Myocyte (in vitro differentiated cells): Measurements from ENCODE around the gene CNGB1. TPM values are rescaled to one million over a fixed set of nuclear protein-coding genes. Genes with fewer than 3 reads are reported as not detected.
"Not testable (repeated sequence)": the region's sequence is repeated elsewhere in the genome, so short reads cannot be mapped to it uniquely, and the experiment has no call there.

Source experiments
- DNase-seq: peaks from one replicate; pipeline ENCODE4 v3.0.0-alpha.2; 2012; ENCODE audit warnings: low read depth
- total RNA-seq: library from RNA; depleted of rRNA; stranded (reverse); fragments of >200 nt; gene quantifications from 2 replicates; pipeline ENCODE4 v1.2.3, GENCODE V29; 2014

CNGB1 gene
- total RNA-seq, 1 donor from 2014 or later = not detected

DNA sequence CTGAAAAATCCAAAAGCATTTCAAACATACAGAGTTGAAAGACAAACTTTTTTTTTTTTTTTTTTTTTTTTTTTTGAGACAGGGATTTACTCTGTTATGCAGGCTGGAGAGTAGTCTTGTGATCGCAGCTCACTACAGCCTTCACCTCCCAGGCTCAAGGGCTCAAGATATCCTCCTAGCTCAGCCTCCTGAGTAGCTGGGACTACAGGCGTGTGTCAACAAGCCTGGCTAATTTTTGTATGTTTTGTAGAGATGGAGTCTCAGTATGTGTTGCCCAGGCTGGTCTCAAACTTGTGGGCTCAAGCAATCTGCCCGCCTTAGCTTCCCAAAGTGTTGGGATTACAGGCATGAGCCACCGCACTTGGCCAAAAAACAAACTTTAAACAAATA is 104.4 kb downstream of the CNGB1 start:
- DNase-seq = no peak

DNA sequence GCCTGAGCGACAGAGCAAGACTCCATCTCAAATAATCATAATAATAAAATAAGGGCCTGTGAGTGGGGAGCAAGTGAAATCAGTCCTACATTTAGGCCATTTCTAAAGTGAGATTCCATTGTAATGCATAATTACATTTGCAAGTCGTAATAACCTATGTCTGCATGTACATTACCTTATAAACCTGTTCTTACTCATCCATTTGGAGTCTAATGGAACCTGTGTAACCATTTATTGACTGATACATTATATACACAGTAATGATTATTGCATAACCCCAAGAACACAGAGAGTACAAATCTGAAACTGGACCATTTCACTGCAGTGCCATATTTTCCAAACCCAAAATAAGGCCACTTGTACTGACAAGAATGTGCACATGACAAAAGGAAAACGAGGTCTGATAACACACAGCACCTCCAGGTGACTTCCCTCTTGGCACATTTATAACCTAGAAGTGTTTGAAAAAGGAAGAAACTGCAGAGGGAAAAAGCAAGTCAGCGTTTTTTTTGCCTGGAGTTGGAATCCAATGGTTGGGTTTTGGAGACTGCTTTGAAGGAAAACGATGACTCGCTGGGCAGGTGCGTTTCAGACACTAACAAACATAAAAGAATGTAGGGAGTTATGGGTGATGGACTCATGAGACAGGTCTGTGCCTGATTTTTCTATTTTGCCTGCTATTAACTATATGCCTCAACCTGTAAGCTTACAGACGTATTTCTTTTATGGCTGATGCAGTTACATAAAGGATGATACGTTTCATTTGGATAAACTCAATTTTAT is 105.0 kb downstream of the CNGB1 start:
- no peak for DNase-seq

DNA sequence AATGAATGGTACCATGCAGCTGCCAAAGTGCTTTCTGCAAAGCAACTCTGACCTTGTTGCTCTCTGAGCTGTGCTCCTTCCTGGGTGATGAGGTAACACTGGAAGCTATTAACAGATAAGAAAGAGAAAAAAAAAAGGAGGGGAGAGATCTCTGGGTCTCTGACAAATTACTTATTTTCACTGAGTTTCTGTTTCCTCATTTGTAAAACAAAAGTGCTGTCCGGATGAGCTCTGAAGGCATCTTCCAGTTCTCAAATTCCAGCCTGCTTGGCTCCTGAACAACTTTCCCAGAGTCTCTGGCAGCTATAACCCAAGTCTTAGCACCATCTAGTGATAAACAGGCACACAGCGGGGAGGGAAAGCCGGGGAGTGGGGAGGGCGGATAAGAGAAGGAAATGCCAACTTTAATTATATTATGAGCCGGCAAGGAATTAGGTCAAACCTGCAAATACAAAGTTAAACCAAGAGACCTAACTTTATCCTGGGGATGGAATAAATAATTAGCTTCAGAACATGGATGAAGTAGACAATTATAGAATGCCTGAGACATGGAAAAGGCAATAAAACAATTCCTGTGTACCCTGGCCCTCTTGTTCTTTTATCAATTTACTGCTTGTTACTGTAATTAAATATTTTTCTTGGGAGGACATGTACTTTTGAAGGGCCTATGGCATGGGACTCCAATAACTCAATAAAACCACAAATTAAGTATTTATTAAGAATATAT is 107.3 kb downstream of the CNGB1 start:
- DNase-seq = peak; percentile 88

DNA sequence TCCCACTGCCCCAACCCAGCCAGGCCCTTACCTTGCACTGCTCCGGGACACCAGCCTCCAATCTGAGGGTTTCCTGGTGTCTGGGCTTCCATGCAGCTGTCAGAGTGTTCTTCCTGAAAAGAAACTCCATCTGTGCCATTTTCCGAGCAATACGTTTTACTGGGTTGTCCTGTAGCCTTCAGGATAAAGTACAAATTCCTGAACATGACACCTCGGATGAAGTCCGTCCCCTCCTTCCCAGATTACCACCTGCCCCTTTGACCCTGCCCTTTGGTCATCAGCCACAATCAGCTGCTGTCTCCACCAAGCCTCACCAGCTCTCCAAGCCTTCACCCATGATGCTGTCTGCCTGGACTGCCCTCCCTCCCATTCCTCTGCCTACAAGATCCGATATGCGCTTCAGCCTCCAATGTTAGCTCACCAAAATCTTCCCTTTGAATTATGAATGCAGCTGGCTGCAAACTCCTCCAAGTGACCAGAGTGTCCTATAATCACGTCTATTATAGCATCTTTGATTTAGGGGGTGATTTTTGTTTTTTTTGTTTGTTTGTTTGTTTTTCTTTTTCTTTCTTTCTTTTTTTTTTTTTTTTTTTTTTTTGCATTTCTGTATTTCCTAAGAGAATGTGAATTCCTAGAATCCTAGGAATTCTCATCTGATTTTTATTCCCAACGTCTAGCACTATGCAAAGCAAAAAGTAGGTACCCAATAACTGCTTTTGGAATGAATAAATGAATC is 108.1 kb downstream of the CNGB1 start:
- DNase-seq = peak; percentile 94

DNA sequence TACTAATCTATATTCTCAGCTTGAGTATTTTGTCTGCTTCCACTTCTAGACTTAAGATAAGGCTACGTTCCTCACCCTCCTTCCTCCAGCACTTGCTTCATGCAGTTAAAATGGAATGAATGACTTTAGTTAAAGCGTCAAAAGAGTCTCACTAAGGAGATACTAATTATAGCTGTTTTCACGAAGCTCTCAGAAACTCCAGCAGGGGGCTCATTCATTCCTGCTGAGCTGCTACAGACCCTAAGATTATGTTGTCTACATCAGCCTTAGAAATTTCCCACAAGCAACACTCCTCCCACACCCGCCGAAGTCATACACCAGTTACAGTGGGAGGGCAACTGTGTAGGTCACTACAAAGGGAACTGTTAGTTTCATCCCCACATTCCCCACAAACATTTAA is 111.6 kb downstream of the CNGB1 start:
- DNase-seq = peak; percentile 42

DNA sequence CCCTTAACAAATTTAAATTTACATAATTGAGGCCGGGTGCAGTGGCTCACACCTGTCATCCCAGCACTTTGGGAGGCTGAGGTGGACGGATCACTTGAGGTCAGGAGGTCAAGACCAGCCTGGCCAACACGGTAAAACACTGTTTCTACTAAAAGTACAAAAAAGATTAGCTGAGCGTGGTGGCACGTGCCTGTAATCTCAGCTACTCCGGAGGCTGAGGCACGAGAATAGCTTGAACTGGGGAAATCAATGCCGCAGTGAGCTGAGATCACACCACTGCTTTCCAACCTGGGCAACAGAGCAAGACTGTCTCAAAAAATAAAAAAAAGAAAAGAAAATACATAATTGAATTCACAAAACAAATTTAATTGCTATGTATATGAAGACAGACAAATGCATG is 112.3 kb downstream of the CNGB1 start:
- DNase-seq = no peak

DNA sequence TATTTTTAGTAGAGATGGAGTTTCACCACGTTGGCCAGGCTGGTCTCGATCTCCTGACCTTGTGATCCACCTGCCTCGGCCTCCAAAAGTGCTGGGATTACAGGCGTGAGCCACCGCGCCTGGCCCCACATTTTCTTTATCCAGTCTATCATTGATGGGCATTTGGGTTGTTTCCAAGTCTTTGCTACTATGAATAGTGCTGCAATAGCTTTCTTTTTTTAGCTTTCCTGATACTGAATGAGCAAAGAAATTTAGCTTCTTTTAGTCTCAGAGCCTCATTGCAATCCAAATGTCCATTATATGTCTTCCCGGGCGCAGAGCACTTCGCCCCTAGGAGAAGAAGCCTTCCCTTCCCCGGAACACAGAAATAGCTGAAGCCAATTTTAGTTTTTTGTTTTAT is 112.9 kb downstream of the CNGB1 start:
- DNase-seq = peak; percentile 17

DNA sequence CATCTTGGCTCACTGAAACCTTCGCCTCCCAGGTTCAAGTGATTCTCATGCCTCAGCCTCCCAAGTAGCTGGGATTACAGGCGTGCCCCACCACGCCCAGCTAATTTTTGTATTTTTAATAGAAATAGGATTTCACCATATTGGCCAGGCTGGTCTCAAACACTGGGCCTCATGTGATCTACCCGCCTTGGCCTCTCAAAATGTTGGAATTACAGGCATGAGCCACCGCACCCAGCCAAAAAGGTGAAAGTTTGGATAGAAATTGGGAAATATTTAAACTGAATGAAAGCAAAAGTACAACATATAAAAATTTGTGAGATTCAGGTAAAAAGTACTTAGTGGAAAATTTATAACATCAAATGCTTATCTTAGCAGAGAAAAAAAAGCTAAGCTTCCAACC is 115.7 kb downstream of the CNGB1 start:
- no peak for DNase-seq

DNA sequence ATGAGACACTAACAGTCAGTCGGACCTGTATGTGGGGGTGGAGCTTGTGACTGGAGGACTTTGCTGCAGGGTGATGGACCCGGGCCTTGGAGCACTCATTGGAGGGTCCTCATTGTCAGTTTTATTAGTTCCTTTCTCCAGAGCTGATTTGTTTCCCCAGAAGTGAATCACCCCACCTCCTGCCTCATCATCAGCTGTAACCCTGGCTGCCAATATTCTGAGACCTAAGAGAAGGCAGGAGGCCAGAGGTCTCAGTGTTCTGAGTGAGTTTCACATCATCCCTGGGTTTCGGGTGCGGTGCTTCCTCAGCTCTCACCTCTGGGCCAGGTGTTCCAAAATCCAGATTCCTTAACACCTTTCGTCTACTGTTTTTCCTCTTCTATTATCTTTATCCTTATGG is 118.7 kb downstream of the CNGB1 start:
- no peak for DNase-seq

DNA sequence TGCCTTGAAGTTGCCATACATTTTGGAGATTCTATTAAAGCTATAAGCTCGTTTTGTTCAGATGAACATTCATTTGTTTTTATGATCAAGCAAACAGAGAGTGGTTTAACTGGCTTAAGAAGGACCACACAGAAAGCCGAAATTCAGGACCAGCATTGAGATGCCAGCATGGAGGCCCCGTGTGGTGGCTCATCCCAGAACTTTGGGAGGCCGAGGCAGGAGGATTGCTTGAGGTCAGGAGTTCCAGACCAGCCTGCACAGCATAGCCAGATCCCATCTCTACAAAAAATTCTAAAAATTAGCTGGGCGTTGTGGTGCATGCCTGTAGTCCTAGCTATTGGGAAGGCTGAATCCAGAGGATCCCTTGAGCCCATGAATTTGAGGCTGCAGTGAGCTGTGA is 122.7 kb downstream of the CNGB1 start:
- DNase-seq = no peak

DNA sequence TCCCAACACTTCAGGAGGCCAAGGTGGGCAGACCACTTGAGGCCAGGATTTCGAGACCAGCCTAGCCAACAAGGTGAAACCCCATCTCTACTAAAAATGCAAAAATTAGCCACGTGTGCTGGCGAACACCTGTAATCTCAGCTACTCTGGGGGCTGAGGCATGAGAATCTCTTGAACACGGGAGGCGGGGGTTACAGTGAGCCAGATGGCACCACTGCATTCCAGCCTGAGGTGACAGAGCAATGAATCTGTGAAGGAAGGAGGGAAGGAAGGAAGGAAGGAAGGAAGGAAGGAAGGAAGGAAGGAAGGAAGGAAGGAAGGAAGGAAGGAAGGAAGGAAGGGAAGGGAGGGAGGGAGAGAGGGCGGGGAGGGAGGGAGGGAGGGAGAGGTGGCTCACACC is 124.0 kb downstream of the CNGB1 start:
- not testable (repeated sequence) for DNase-seq

DNA sequence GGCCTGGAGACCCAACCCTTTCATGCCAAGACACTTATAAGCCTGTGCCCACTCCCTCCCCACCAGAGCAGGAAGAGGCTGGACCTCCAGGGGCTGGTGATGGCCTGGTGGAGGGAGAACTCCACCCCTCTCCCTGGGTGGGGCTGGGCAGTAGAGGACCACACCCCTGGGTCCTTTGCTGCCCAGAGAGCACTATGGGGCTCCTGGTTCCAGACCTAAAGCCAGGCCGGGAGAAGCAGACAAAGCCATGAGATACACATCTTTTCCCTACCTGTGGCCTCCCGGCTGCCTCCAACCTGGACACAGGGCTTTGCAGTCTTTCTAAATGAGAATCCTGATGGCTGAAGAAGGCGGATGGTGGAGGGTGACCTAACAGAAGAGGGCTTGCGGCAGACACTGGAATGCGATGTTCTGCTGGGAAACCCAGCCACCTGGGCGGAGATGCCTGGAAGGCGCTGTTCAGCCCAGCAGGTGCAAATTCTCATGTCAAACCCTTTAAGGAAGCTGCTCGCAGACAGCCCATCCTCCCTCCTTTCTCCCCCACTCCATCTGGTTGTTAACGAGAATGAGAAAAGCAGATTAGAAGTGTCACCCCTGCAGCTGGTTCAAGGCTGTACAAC is 124.7 kb downstream of the CNGB1 start:
- no peak for DNase-seq

DNA sequence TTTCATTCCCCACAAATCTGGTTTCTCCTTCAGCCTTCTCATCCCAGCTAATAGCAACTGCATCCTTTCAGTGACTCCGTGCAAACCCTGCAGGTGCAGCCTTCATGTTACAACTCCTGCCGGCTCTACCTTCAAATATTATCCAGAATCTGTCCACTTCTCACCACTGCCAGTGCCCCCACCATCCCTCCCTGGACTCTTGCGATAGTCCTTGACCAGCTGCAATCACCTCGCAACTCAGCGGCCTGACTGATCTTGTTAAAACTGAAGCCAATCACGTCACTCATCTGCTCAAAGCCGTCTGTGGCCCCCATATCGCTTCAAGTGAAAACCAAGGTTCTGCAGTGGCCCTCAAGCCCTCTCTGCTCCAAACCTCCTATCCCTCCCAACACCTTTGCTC is 125.8 kb downstream of the CNGB1 start:
- DNase-seq = no peak

DNA sequence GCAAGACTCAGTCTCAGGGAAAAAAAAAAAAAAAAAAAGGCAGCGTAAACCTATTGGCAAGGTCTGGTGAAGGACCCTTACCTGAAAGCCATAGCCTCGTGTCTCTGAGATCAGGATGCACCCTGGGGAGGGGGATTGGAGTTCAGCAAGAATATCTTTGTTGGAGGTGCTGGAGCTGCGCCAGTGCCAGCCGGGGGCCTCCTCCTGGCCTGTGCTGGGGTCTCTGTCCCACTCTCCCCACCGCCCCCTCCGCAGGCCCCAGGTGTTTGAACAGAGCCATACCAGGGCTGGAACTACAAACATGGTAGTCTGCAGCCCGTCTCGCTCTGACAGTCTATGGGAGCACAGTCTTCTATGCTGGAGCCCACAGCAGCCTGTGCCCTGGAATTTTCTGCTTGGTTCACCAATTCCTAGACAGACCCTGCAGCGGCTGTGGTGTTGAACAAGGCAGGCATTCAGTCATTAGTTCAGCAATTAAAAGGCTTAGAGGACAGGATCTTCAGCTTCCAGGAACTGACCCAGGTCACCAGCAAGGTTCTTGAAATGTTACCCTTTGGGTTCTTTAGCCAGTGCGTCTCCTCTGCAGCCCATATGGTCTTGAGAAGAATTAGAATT is 126.4 kb downstream of the CNGB1 start:
- no peak for DNase-seq

DNA sequence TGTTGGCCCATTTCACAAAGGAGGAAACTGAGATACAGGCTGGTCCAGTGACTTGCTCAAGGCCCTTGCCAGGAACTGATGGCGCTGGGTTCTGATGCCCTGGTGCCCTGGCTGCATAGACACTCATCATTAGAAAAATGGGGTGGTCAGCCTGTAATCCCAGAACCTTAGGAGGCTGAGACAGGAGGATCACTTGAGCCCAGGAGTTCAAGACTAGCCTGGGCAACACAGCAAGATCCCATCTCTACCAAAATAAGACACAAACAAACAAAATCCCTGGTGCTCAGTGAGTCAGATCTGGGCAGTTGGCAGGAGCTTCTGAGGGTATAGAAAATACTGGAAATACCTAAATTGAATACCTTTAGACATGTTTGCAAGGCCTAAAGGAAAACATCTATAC is 127.5 kb downstream of the CNGB1 start:
- DNase-seq = no peak

DNA sequence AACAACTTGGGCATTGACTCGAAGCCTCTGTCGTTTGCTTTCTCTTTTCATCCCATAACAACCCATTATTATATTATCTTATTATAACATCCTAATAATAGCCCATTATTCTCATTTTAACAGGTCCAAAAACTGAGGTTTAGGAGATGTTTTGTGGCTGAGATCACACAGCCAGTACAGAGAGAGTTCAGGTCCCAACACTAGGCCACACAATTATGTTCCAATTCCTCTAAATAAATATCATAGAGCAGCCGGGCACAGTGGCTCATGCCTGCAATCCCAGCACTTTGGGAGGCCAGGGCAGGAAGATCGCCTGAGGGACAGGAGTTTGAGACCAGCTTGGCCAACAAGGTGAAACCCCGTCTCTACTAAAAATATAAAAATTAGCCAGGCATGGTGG is 128.3 kb downstream of the CNGB1 start:
- DNase-seq = no peak

DNA sequence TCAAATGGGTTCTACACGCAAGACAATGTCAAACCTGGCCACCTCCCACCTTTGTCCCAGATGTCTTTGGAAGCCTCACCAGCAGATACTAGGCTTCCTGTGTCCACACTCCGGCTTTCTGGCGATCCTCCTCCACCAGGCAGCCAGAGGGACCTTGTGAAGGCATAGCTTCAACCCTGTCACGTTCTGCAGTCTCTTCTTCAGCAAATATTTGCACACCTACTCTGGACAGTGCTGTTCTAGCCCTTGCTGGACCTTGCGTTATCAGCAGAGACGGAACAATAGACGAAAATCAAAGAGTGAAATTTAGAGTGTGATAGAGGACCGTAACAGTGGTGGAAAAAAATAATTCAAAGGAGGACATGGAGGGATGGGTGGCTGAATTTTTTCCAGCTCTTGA is 130.1 kb downstream of the CNGB1 start:
- no peak for DNase-seq

DNA sequence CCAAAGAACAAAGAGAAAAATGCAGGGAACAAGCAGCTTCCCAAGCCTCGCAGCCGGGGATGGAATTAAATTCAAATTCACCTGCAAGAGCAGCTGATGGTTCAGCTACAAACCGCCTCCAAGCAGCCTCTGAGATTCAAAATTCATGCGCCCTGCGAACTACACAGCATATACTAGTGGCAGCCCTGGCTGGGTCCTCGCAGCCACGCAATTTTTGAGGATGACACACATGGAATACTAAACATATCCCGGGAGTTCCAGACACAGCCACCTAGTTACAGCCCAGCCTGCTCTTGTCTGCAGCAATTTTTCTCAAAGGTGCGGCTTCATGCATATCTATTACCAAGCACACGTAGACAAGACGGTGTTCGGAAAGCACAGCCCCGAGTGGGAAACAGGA is 132.8 kb downstream of the CNGB1 start:
- no peak for DNase-seq

DNA sequence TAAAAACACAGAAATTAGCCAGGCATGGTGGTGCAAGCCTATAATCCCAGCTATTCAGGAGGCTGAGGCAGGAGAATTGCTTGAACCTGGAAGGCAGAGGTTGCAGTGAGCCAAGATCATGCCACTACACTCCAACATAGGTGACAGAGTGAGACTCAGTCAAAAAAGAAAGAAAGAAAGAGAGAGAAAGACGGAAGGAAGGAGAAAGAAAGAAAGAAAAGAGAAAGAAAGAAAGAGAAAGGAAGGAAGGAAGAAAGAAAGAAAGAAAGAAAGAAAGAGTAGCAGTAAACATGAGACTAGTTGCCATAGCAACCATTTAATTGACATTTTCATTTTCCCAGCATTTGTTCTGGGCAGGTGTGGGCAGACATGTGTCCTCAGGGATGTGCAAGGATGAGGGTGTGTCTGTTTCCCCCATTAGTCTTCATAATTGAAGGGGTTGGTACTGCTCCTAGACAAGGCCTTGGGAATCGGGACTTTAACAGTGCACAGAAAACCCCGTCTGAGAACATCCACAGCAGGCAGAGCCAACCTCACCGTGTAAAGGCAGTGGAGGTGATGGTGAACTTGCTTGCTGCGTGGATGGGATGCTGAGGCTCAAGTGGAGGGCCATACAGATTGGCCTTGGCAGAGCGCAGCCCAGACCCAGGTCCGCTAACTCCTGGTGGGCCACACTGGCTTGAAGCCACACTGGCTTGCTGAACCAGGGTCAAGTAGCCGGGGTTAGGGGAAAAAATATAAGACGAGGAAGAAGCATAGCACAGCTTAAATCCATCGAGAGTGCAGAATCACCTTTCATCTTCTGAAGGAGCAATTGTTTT is 133.4 kb downstream of the CNGB1 start:
- no peak for DNase-seq

DNA sequence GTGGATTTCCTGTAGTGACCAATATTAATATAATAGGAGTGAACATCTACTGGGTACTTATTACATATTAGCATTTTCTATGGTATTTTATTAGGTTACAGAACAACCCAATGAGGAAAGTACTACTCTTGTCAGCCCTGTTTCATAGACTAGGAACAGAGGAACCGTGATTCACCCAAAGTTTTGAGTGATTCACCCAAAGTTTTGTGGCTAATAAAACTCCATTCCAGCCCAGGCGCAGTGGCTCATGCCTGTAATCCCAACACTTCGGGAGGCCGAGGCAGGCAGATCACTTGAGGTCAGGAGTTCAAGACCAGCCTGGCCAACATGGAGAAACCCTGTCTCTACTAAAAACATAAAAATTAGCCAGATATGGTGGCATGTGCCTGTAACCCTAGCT is 135.5 kb downstream of the CNGB1 start:
- not testable (repeated sequence) for DNase-seq
